Psoas muscle (tissue), 8 donors: ENCODE data around the gene KCNH5. TPM values are rescaled to one million over a fixed set of nuclear protein-coding genes. Genes with fewer than 3 reads are reported as not detected.

ENCODE experiments used
- ATAC-seq, 4 donors: fragments of 200-7000 bp; cut with Tn5 transposase; one replicate each; pipeline ENCODE4 v1.9.1; 2020; ENCODE audit warnings: moderate library complexity in 3 of 4, mild to moderate bottlenecking in 2 of 4
- DNase-seq, 2 donors: peaks; one replicate each; pipeline ENCODE4 v3.0.0-alpha.2; 2020
- H3K27ac ChIP-seq: fragments of 200-600 bp; one replicate; pipeline ENCODE4 v1.8.0; 2022
- H3K27me3 ChIP-seq, 3 donors: fragments of 200-600 bp in 1 of 3; one replicate each; pipeline versions ENCODE4 v1.6.1 to v1.8.0; 2013 to 2022; ENCODE audit warnings: low read length in 2 of 3, mild to moderate bottlenecking in 2 of 3, moderate library complexity in 1 of 3; ENCODE audit not compliant: insufficient read depth in 3 of 3
- H3K36me3 ChIP-seq, 2 donors: fragments of 200-600 bp in 1 of 2; one replicate each; pipeline versions ENCODE4 v1.6.1 to v1.8.0; 2013 to 2022; ENCODE audit warnings: low read depth in 1 of 2, mild to moderate bottlenecking in 1 of 2, moderate library complexity in 1 of 2; ENCODE audit not compliant: insufficient read depth in 1 of 2
- H3K4me1 ChIP-seq: fragments of 200-600 bp; one replicate; pipeline ENCODE4 v1.8.0; 2022
- H3K4me3 ChIP-seq: fragments of 200-600 bp; one replicate; pipeline ENCODE4 v1.8.0; 2022; ENCODE audit warnings: mild to moderate bottlenecking
- H3K9me3 ChIP-seq: fragments of 200-600 bp; one replicate; pipeline ENCODE4 v1.8.0; 2022
- CTCF ChIP-seq: fragments of 200-600 bp; IDR thresholded peaks from one replicate; pipeline ENCODE4 v1.8.0; 2022; ENCODE audit warnings: antibody characterized with exemption
- WGBS, 3 donors: extraction: QIAGEN DNeasy Blood & Tissue Kit; methylation state at CpG; one replicate each; pipeline versions ENCODE4 v1.1.6 to v1.1.7; 2013; 5-methylcytosine and 5-hydroxymethylcytosine counted together
- intact Hi-C, 2 donors: fragments of 100-400 bp; cut with DNase I; formaldehyde crosslinking; loops; one replicate each; pipeline versions ENCODE4 v1.11.0 to v1.14.2; 2022
- polyA plus RNA-seq, 3 donors: library from polyadenylated mRNA; stranded (reverse); fragments of 200-250 nt; gene quantifications; one replicate each; pipeline ENCODE4 v1.2.3, GENCODE V29; 2013
- total RNA-seq, 4 donors: library from RNA; stranded (reverse); fragmentation: NEBNext Ultra II Directional in 2 of 4; extraction: Animal tissue kit (Norgen Biotek cat#: 25700) in 2 of 4; gene quantifications; one replicate each; pipeline versions ENCODE4 v1.2.1 to v1.2.4, GENCODE V29; 2021 to 2023
- donor health status: healthy with polysubstance abuse.
- donor health status: DM: no; HTN: no; CAD: no; lungs with moderate emphysema.
- donor health status: Bipolar disorder and iron deficiency.
- donor health status: healthy.
- donor health status: DM: yes; HTN: yes; CAD: no.
- donor health status: DM: no; HTN: no; CAD: no.
- donor health status: DM: no; HTN: no; CAD: no.
- donor health status: DM: yes; HTN: yes; CAD: no.

KCNH5 gene
- total and polyA plus RNA-seq, 7 donors, result under 0.01 TPM; not detected in 6

GRCh38 chr14:62722406-62722805, 322.9 kb downstream of the KCNH5 start:
- ATAC-seq, result no peak
- Histone ChIP-seq H3K9me3 (no peaks in the 10 kb centered on the region), H3K27me3 (no peaks in the 10 kb centered on the region), H3K4me3 (no peak overlapping the region), H3K27ac (no peak overlapping the region), H3K36me3 (no peaks in the 10 kb centered on the region), H3K4me1 (no peaks in the 10 kb centered on the region)
- no peak for DNase-seq
- intact Hi-C loops, result no loop called here
- TF ChIP-seq CTCF, result no peak
- WGBS, 3 donors, result 74 to 86% (median 84%) methylated on average over 2 of the region's 2 CpGs

- H3K4me3 ChIP-seq, result no peak overlapping the region
- H3K4me1 ChIP-seq, result no peaks in the 10 kb centered on the region
- no peaks in the 10 kb centered on the region for H3K36me3 ChIP-seq
- no peak for ATAC-seq
- no peak for TF ChIP-seq CTCF
- intact Hi-C loops, result no loop called here
- no peak overlapping the region for H3K27ac ChIP-seq
- no peaks in the 10 kb centered on the region for H3K27me3 ChIP-seq
- no peak for DNase-seq
- 97 to 99% (median 98%) methylated on average over 1 of the region's 1 CpG for WGBS, 3 donors
- H3K9me3 ChIP-seq, result no peaks in the 10 kb centered on the region
Measured at GRCh38 chr14:62718629-62719028, 326.6 kb downstream of the KCNH5 start.

GRCh38 chr14:62711351-62712023, 333.8 kb downstream of the KCNH5 start:
- ATAC-seq (no peak), DNase-seq (no peak)
- no peaks in the 10 kb centered on the region for H3K9me3 ChIP-seq
- no peak overlapping the region for H3K4me3 ChIP-seq
- TF ChIP-seq CTCF, result no peak
- no peaks in the 10 kb centered on the region for H3K36me3 ChIP-seq
- no peaks in the 10 kb centered on the region for H3K4me1 ChIP-seq
- WGBS, 3 donors, result 43 to 45% (median 45%) methylated on average over 7 of the region's 7 CpGs
- no peaks in the 10 kb centered on the region for H3K27me3 ChIP-seq
- intact Hi-C loops, result no loop called here
- H3K27ac ChIP-seq, result no peak overlapping the region

- TF ChIP-seq CTCF, result no peak
- Histone ChIP-seq H3K36me3 (no peaks in the 10 kb centered on the region), H3K4me3 (no peak overlapping the region), H3K9me3 (no peaks in the 10 kb centered on the region), H3K27me3 (no peaks in the 10 kb centered on the region), H3K4me1 (no peaks in the 10 kb centered on the region), H3K27ac (no peak overlapping the region)
- intact Hi-C loops, result no loop called here
- no peak for ATAC-seq
- no peak for DNase-seq
Measured at GRCh38 chr14:62710811-62711210, 334.4 kb downstream of the KCNH5 start.

- Histone ChIP-seq H3K27ac (no peak overlapping the region), H3K27me3 (no peaks in the 10 kb centered on the region), H3K4me3 (no peak overlapping the region), H3K36me3 (no peaks in the 10 kb centered on the region), H3K4me1 (no peaks in the 10 kb centered on the region), H3K9me3 (no peaks in the 10 kb centered on the region)
- intact Hi-C loops, result no loop called here
- DNase-seq (no peak), ATAC-seq (no peak)
- no peak for TF ChIP-seq CTCF
- WGBS, 3 donors, result 47 to 52% (median 49%) methylated on average over 3 of the region's 3 CpGs
Measured at GRCh38 chr14:62709773-62710172, 335.5 kb downstream of the KCNH5 start.
